GM21717 (cell line): ENCODE measurements around the gene TBC1D5.
A peak's percentile ranks its signal among the peaks of the same experiment; 100 is the strongest.
"Not testable (repeated sequence)": the region's sequence is repeated elsewhere in the genome, so short reads cannot be mapped to it uniquely, and the experiment has no call there.

Experiments
- ATAC-seq: cut with Tn5 transposase; IDR thresholded peaks from one replicate; pipeline ENCODE4 v1.9.1; 2021; ENCODE audit warnings: mild to moderate bottlenecking, moderate library complexity; ENCODE audit not compliant: unreplicated experiment

The TBC1D5 gene

GRCh38 chr3:17648630-17649355 lies 93.6 kb downstream of the TBC1D5 start:
- not testable (repeated sequence) for ATAC-seq

GRCh38 chr3:17645074-17645698 lies 97.2 kb downstream of the TBC1D5 start:
- ATAC-seq, result no peak

- no peak for ATAC-seq
Observed at GRCh38 chr3:17643691-17644090, 98.7 kb downstream of the TBC1D5 start.

GRCh38 chr3:17642474-17642873 lies 100.0 kb downstream of the TBC1D5 start:
- ATAC-seq, result no peak

- no peak for ATAC-seq
Observed at GRCh38 chr3:17640466-17640865, 102.0 kb downstream of the TBC1D5 start.

GRCh38 chr3:17639765-17640164 lies 102.7 kb downstream of the TBC1D5 start:
- ATAC-seq, result no peak

GRCh38 chr3:17639257-17639656 lies 103.2 kb downstream of the TBC1D5 start:
- ATAC-seq, result no peak

- no peak for ATAC-seq
Observed at GRCh38 chr3:17638356-17638755, 104.1 kb downstream of the TBC1D5 start.

GRCh38 chr3:17635675-17636074 lies 106.8 kb downstream of the TBC1D5 start:
- ATAC-seq, result not testable (repeated sequence)

- ATAC-seq, result no peak
Observed at GRCh38 chr3:17634964-17635363, 107.5 kb downstream of the TBC1D5 start.

GRCh38 chr3:17634201-17634600 lies 108.2 kb downstream of the TBC1D5 start:
- no peak for ATAC-seq

GRCh38 chr3:17632401-17633100 lies 109.9 kb downstream of the TBC1D5 start:
- ATAC-seq, result peak; percentile 49

GRCh38 chr3:17631609-17632008 lies 110.8 kb downstream of the TBC1D5 start:
- no peak for ATAC-seq

- ATAC-seq, result no peak
Observed at GRCh38 chr3:17629400-17629799, 113.0 kb downstream of the TBC1D5 start.

- no peak for ATAC-seq
Observed at GRCh38 chr3:17626395-17626794, 116.0 kb downstream of the TBC1D5 start.

GRCh38 chr3:17625133-17625532 lies 117.3 kb downstream of the TBC1D5 start:
- ATAC-seq, result no peak

- no peak for ATAC-seq
Observed at GRCh38 chr3:17623464-17623863, 119.0 kb downstream of the TBC1D5 start.

- no peak for ATAC-seq
Observed at GRCh38 chr3:17619968-17620367, 122.5 kb downstream of the TBC1D5 start.

- ATAC-seq, result not testable (repeated sequence)
Observed at GRCh38 chr3:17613017-17613416, 129.4 kb downstream of the TBC1D5 start.

- no peak for ATAC-seq
Observed at GRCh38 chr3:17607905-17608304, 134.5 kb downstream of the TBC1D5 start.

- ATAC-seq, result no peak
Observed at GRCh38 chr3:17605934-17606333, 136.5 kb downstream of the TBC1D5 start.

- ATAC-seq, result no peak
Observed at GRCh38 chr3:17605032-17605431, 137.4 kb downstream of the TBC1D5 start.
